Measurements from ENCODE around the gene LDHD. TPM values are rescaled to one million over a fixed set of nuclear protein-coding genes. Genes with fewer than 3 reads are reported as not detected.

LDHD gene
- polyA plus RNA-seq, 1 donor (not counting 4 experiments of a cell fraction or from before 2014, with no cell fraction given): 0.34 TPM

GRCh38 chr16:75143941-75144340 is 27.4 kb upstream of the LDHD start:
- H3K9me3 ChIP-seq (ENCODE audit: control insufficient read depth, low read depth, low read length): no peaks in the 10 kb centered on the region
- H3K4me1 ChIP-seq (ENCODE audit: control insufficient read depth, extremely low read depth, insufficient read depth, low read length): peaks cover 3% of the 10 kb centered on the region
- dilution Hi-C loops (cut with MboI; ENCODE audit: extremely low pct_ligation_motif_present, low sequenced_read_pairs): no loop called here
- no peak overlapping the region for H2AFZ ChIP-seq (ENCODE audit: control insufficient read depth, low read length)
- H3K27me3 ChIP-seq (ENCODE audit: control insufficient read depth, extremely low read depth, insufficient read depth, low read length): no peaks in the 10 kb centered on the region
- no peak overlapping the region for H3K4me2 ChIP-seq (ENCODE audit: control insufficient read depth, extremely low read depth, insufficient read depth, low read depth, low read length)
- H3K9me1 ChIP-seq (ENCODE audit: control insufficient read depth, extremely low read depth, insufficient read depth, low read length): no peaks in the 10 kb centered on the region
- H3K9ac ChIP-seq (ENCODE audit: control insufficient read depth, extremely low read depth, insufficient read depth, low read length): no peak overlapping the region
- DNase-seq (ENCODE audit: low read depth, low spot score) (no peak), FAIRE-seq (no peak)
- H3K36me3 ChIP-seq (ENCODE audit: control insufficient read depth in 2 of 2, extremely low read depth in 1 of 2, insufficient read depth in 2 of 2, low read length in 2 of 2): no peaks in the 10 kb centered on the region
- H3K4me3 ChIP-seq (ENCODE audit: control insufficient read depth in 2 of 3, extremely low read depth in 1 of 3, insufficient read depth in 2 of 3, low read depth in 1 of 3, low read length in 3 of 3): no peak overlapping the region
- H4K20me1 ChIP-seq (ENCODE audit: control insufficient read depth, extremely low read depth, insufficient read depth, low read length): no peaks in the 10 kb centered on the region
- TF ChIP-seq CTCF (optimal IDR thresholded peaks at IDR 0.05 in 1 of 3, IDR thresholded peaks at IDR 0.05 in 1 of 3, conservative IDR thresholded peaks at IDR 0.05 in 1 of 3; ENCODE audit: extremely low read depth in 1 of 3, insufficient read depth in 2 of 3, low read length in 3 of 3) (no peak), EZH2 (IDR thresholded peaks at IDR 0.05; ENCODE audit: low read length) (no peak)
- H3K79me2 ChIP-seq (ENCODE audit: control insufficient read depth, insufficient read depth, low read length): peaks cover 1% of the 10 kb centered on the region
- H3K27ac ChIP-seq (ENCODE audit: control insufficient read depth, insufficient read depth, low read length): no peak overlapping the region

DNA sequence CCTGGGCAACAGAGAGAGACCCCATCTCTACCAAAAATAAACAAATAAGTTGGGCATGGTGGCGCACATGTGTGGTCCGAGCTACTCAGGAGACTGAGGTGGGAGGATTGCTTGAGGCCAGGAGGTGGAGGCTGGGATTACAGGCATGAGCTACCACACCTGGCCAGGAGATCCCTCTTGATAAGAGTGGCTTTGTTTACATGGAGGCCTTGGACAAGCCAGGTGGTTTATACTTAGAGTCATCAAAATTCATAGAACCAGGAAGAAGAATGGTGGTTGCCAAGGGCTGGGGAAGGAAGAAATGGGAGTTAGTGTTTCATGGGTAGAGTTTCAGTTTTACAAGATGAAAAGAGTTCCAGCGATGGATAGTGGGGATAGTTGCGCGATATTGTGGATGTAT is 22.9 kb upstream of the LDHD start:
- no peak overlapping the region for H2AFZ ChIP-seq (ENCODE audit: control insufficient read depth, low read length)
- dilution Hi-C loops (cut with MboI; ENCODE audit: extremely low pct_ligation_motif_present, low sequenced_read_pairs): no loop called here
- no peaks in the 10 kb centered on the region for H3K9me3 ChIP-seq (ENCODE audit: control insufficient read depth, low read depth, low read length)
- no peak overlapping the region for H3K27ac ChIP-seq (ENCODE audit: control insufficient read depth, insufficient read depth, low read length)
- no peaks in the 10 kb centered on the region for H3K79me2 ChIP-seq (ENCODE audit: control insufficient read depth, insufficient read depth, low read length)
- H3K9me1 ChIP-seq (ENCODE audit: control insufficient read depth, extremely low read depth, insufficient read depth, low read length): no peaks in the 10 kb centered on the region
- no peaks in the 10 kb centered on the region for H3K4me1 ChIP-seq (ENCODE audit: control insufficient read depth, extremely low read depth, insufficient read depth, low read length)
- H3K9ac ChIP-seq (ENCODE audit: control insufficient read depth, extremely low read depth, insufficient read depth, low read length): no peak overlapping the region
- FAIRE-seq (no peak), DNase-seq (ENCODE audit: low read depth, low spot score) (no peak)
- no peak overlapping the region for H3K4me3 ChIP-seq (ENCODE audit: control insufficient read depth in 2 of 3, extremely low read depth in 1 of 3, insufficient read depth in 2 of 3, low read depth in 1 of 3, low read length in 3 of 3)
- H3K27me3 ChIP-seq (ENCODE audit: control insufficient read depth, extremely low read depth, insufficient read depth, low read length): no peaks in the 10 kb centered on the region
- H4K20me1 ChIP-seq (ENCODE audit: control insufficient read depth, extremely low read depth, insufficient read depth, low read length): no peaks in the 10 kb centered on the region
- no peaks in the 10 kb centered on the region for H3K36me3 ChIP-seq (ENCODE audit: control insufficient read depth in 2 of 2, extremely low read depth in 1 of 2, insufficient read depth in 2 of 2, low read length in 2 of 2)
- TF ChIP-seq EZH2 (IDR thresholded peaks at IDR 0.05; ENCODE audit: low read length) (no peak), CTCF (optimal IDR thresholded peaks at IDR 0.05 in 1 of 3, IDR thresholded peaks at IDR 0.05 in 1 of 3, conservative IDR thresholded peaks at IDR 0.05 in 1 of 3; ENCODE audit: extremely low read depth in 1 of 3, insufficient read depth in 2 of 3, low read length in 3 of 3) (no peak)
- H3K4me2 ChIP-seq (ENCODE audit: control insufficient read depth, extremely low read depth, insufficient read depth, low read depth, low read length): no peak overlapping the region

Data from keratinocyte (primary cell).